GM13976 (cell line): Measurements from ENCODE around the gene FRMD8.

Experiments
- DNase-seq: peaks from one replicate; pipeline ENCODE4 v3.0.0; 2012; ENCODE audit warnings: low spot score
- CTCF ChIP-seq: IDR thresholded peaks from 2 replicates; pipeline ENCODE4 v1.5.1; 2012; ENCODE audit warnings: borderline replicate concordance, mild to moderate bottlenecking; ENCODE audit not compliant: insufficient read depth; ENCODE audit errors: extremely low read depth, missing control alignments, control extremely low read depth
- in situ Hi-C: fragments of 300-500 bp; cut with MboI; formaldehyde crosslinking; loops from one replicate; pipeline ENCODE4 v1.12.0; 2022; ENCODE audit warnings: low sequenced_read_pairs, mixed read lengths, inconsistent platforms; ENCODE audit not compliant: unreplicated experiment

Gene FRMD8

DNA sequence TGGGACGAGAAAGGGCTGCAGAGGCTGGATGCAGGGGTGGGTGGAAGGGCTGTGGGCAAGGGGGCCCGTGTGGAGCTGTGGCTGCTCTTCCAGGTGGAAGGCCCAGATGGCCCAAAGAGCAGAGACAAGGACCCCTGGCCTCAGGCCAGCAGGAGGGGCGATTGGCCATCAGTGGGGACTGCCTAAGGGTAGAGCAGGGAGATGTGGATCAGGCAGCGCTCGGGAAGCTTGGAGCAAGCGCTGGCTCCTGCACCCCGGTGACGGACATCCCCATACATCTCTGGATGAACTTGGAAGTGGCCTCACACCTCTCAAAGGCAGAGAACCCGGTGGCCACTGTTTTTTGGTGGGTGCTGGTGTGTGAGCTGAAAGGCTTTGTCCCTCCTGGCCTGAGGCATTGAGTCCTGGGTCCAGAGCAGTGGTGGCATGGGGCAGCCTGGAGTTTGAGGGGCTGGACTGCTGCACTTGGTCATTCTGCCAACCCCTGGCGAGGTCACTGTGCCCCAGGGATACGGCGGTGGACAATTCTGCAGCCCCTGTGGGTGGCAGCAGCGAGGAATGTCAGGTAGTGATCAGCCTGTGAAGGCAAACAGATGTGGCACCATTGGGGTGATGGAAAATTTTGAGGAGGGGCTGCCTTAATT is 5.9 kb downstream of the FRMD8 start:
- peak; percentile 21 for DNase-seq
- no peak for TF ChIP-seq CTCF
- in situ Hi-C loops = no loop called here

DNA sequence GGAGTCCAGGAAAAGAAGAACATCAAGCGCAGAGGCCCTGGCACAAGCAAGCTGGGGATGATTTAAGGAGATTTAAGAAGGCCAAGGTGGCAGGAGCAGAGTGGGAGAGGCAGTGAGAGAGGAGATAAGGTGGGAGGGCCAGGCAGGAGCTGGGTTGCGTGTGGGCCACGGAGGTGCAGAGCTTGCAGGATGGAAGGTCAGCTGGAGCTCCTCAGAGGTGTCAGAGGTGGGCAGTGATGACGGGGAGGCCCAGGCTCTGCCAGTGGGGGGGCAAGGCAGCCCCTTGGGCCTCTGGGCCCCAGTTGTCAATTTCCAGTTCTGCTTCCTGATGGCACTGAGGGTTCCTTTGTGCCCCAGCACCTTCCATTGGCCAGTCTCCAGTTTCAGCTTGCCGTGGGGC is 6.5 kb downstream of the FRMD8 start:
- in situ Hi-C loops = no loop called here
- DNase-seq = no peak
- TF ChIP-seq CTCF = no peak

GRCh38 chr11:65393513-65394079 is 7.2 kb downstream of the FRMD8 start:
- peak; percentile 27 for DNase-seq
- in situ Hi-C loops = no loop called here
- TF ChIP-seq CTCF = no peak

DNA sequence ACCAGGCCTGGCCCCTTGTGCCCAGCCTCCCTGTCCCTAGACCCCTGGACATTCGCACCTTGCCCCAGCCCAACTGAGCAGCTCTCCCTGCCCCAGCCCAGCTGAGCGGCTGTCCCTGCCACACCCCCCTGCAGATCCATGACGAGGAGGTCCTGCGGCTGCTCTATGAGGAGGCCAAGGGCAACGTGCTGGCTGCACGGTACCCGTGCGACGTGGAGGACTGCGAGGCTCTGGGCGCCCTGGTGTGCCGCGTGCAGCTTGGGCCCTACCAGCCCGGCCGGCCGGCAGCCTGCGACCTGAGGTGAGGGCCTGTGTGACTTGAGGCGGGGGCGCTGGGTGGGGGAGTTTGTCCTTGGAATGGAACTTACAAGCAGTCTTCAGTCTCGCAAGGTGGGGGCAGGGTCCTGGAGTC is 7.7 kb downstream of the FRMD8 start:
- no peak for TF ChIP-seq CTCF
- in situ Hi-C loops = no loop called here
- no peak for DNase-seq

GRCh38 chr11:65395961-65396530 is 9.6 kb downstream of the FRMD8 start:
- DNase-seq = no peak
- TF ChIP-seq CTCF = no peak
- in situ Hi-C loops = no loop called here

GRCh38 chr11:65396769-65397745 is 10.6 kb downstream of the FRMD8 start:
- no peak for DNase-seq
- in situ Hi-C loops = no loop called here
- no peak for TF ChIP-seq CTCF
